PC-3 (cell line): Measurements from ENCODE around the gene HMOX1.

ENCODE experiments used
- CTCF ChIP-seq: fragments of 300-600 bp; sonication (generic); conservative IDR thresholded peaks from 2 replicates; pipeline ENCODE4 v1.5.1; 2017; ENCODE audit warnings: antibody characterized with exemption, low read depth, mild to moderate bottlenecking, low read length
- EZH2 ChIP-seq: fragments of 300-600 bp; sonication (generic); IDR thresholded peaks from one replicate; pipeline ENCODE4 v1.6.1; 2017; ENCODE audit warnings: antibody characterized with exemption, mild to moderate bottlenecking, low read length; ENCODE audit not compliant: unreplicated experiment

- TF ChIP-seq CTCF, result no peak
- TF ChIP-seq EZH2, result no peak
These were observed 4.2 kb downstream of the HMOX1 start for GRCh38 chr22:35384975-35385588.
